Stomach (tissue), 9 donors: ENCODE data around the gene CDC16. TPM values are rescaled to one million over a fixed set of nuclear protein-coding genes. Genes with fewer than 3 reads are reported as not detected.

ENCODE experiments used
- DNase-seq, 2 donors: peaks; one replicate each; pipeline versions ENCODE4 v3.0.0 to v3.0.0-alpha.2; 2013 to 2019
- H3K27ac ChIP-seq, 5 donors: fragments of 200-600 bp in 4 of 5; sonication (generic) in 4 of 5; one replicate each; pipeline ENCODE4 v1.5.1; 2013 to 2019; ENCODE audit warnings: mild to moderate bottlenecking in 1 of 5, moderate library complexity in 1 of 5
- H3K27me3 ChIP-seq, 3 donors: fragments of 200-600 bp; sonication (generic); one replicate each; pipeline ENCODE4 v1.5.1; 2017 to 2019; ENCODE audit warnings: mixed run types in 1 of 3
- H3K36me3 ChIP-seq, 4 donors: fragments of 200-600 bp; sonication (generic); 1 replicate in 3 of 4; 2 replicates in 1 of 4; pipeline ENCODE4 v1.5.1; 2016 to 2019
- H3K4me1 ChIP-seq, 4 donors: fragments of 200-600 bp; sonication (generic); one replicate each; pipeline ENCODE4 v1.5.1; 2016 to 2019
- H3K4me3 ChIP-seq, 4 donors: fragments of 200-600 bp; sonication (generic) in 3 of 4; one replicate each; pipeline ENCODE4 v1.5.1; 2016 to 2019; ENCODE audit warnings: mild to moderate bottlenecking in 1 of 4
- H3K9me3 ChIP-seq, 4 donors: fragments of 200-600 bp; sonication (generic); one replicate each; pipeline ENCODE4 v1.5.1; 2016 to 2019
- EP300 ChIP-seq: sonication (generic); formaldehyde crosslinking; IDR thresholded peaks from one replicate; pipeline ENCODE4 v1.6.1; 2017; ENCODE audit warnings: antibody characterized with exemption
- POLR2A ChIP-seq, 4 donors: fragments of 450-650 bp; IDR thresholded peaks; one replicate each; pipeline ENCODE4 v1.6.1; 2016; ENCODE audit warnings: antibody characterized with exemption in 4 of 4, control low read depth in 2 of 4, mild to moderate bottlenecking in 1 of 4, moderate library complexity in 1 of 4
- POLR2AphosphoS5 ChIP-seq, 3 donors: sonication (generic); formaldehyde crosslinking; IDR thresholded peaks; one replicate each; pipeline ENCODE4 v1.6.1; 2016; ENCODE audit warnings: antibody characterized with exemption in 3 of 3
- WGBS, 5 donors: extraction: QIAGEN DNeasy Blood & Tissue Kit in 3 of 5; methylation state at CpG; one replicate each; pipeline versions ENCODE4 v1.1.5 to v1.1.7; 2013 to 2018; 5-methylcytosine and 5-hydroxymethylcytosine counted together
- intact Hi-C: fragments of 100-400 bp; cut with DNase I; formaldehyde crosslinking; loops from one replicate; pipeline ENCODE4 v1.15.1; 2023; ENCODE audit warnings: low total_unique reads
- polyA plus RNA-seq, 3 donors: library from polyadenylated mRNA; stranded (reverse); fragments of 200-250 nt; gene quantifications; one replicate each; pipeline ENCODE4 v1.2.3, GENCODE V29; 2013
- small RNA-seq, 4 donors: library from RNA; depleted of rRNA; stranded (forward); fragments of <200 nt; gene quantifications; one replicate each; pipeline ENCODE3, GENCODE V24; 2016
- total RNA-seq, 5 donors: library from RNA; depleted of rRNA; stranded (reverse); fragments of >200 nt; gene quantifications; one replicate each; pipeline versions ENCODE4 v1.1.0 to v1.2.3, GENCODE V29; 2014 to 2016
- TF ChIP-seq, protein P1 (sequence below), 7 experiments: fragments of 450-650 bp in 4 of 7; fragments of 200-600 bp in 3 of 7; sonication (generic) in 3 of 7; IDR thresholded peaks; one replicate each; pipeline ENCODE4 v1.5.1; 2016 to 2019; ENCODE audit warnings: antibody characterized with exemption in 7 of 7, control low read depth in 2 of 7, mild to moderate bottlenecking in 1 of 7
- donor health status: healthy with polysubstance abuse.
- donor health status: Bipolar disorder and iron deficiency.
- donor health status: healthy.

CDC16 gene
- total and polyA plus RNA-seq, 8 donors = 49.3 to 98.5 (median 67.0) TPM

GRCh38 chr13:114320065-114320464 is 85.4 kb downstream of the CDC16 start:
- intact Hi-C loops = no loop called here
- H3K4me1 ChIP-seq = peaks cover 30 to 57% (median 44%) of the 10 kb centered on the region in 4 donors
- H3K27ac ChIP-seq = peak overlapping the region in 1 of 5 donors; percentile 17
- H3K27me3 ChIP-seq = no peaks in the 10 kb centered on the region
- peaks cover 35 to 49% (median 44%) of the 10 kb centered on the region in 4 donors for H3K36me3 ChIP-seq
- no peak for DNase-seq
- H3K9me3 ChIP-seq = no peaks in the 10 kb centered on the region
- TF ChIP-seq POLR2AphosphoS5 (IDR thresholded peaks at IDR 0.05) (no peak), EP300 (no peak), POLR2A (IDR thresholded peaks at IDR 0.05) (no peak)
- TF ChIP-seq, protein P1, sequence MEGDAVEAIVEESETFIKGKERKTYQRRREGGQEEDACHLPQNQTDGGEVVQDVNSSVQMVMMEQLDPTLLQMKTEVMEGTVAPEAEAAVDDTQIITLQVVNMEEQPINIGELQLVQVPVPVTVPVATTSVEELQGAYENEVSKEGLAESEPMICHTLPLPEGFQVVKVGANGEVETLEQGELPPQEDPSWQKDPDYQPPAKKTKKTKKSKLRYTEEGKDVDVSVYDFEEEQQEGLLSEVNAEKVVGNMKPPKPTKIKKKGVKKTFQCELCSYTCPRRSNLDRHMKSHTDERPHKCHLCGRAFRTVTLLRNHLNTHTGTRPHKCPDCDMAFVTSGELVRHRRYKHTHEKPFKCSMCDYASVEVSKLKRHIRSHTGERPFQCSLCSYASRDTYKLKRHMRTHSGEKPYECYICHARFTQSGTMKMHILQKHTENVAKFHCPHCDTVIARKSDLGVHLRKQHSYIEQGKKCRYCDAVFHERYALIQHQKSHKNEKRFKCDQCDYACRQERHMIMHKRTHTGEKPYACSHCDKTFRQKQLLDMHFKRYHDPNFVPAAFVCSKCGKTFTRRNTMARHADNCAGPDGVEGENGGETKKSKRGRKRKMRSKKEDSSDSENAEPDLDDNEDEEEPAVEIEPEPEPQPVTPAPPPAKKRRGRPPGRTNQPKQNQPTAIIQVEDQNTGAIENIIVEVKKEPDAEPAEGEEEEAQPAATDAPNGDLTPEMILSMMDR (IDR thresholded peaks at IDR 0.05) = no peak
- H3K4me3 ChIP-seq = no peak overlapping the region

GRCh38 chr13:114321256-114321655 is 86.6 kb downstream of the CDC16 start:
- no peak overlapping the region for H3K4me3 ChIP-seq
- intact Hi-C loops = no loop called here
- 89 to 97% (median 94%) methylated on average over 3 of the region's 3 CpGs for WGBS, 5 donors
- no peak overlapping the region for H3K27ac ChIP-seq
- H3K4me1 ChIP-seq = peaks cover 22 to 57% (median 39%) of the 10 kb centered on the region in 4 donors
- no peaks in the 10 kb centered on the region for H3K9me3 ChIP-seq
- no peak for DNase-seq
- TF ChIP-seq, protein P1 (IDR thresholded peaks at IDR 0.05) = no peak
- no peak for TF ChIP-seq POLR2A (IDR thresholded peaks at IDR 0.05)
- TF ChIP-seq POLR2AphosphoS5 (IDR thresholded peaks at IDR 0.05) = no peak
- H3K36me3 ChIP-seq = peaks cover 35 to 59% (median 55%) of the 10 kb centered on the region in 4 donors
- H3K27me3 ChIP-seq = no peaks in the 10 kb centered on the region

Small RNA genes lying within 50 kb of the gene (small RNA-seq; reads per million reads assigned to genes)
- gene MIR4502 = 0 reads per million in 4 donors
- gene MIR548AR = 0 reads per million in 4 donors

Other genes starting within 250 kb of the CDC16 start
- gene RASA3, start 102.3 kb upstream of the CDC16 start, total RNA-seq = 10 to 100 TPM in 1 of 5 donors, 1 to 10 TPM in 4; 3.8 to 22.3 (median 6.4) TPM
- gene RASA3, start 102.3 kb upstream of the CDC16 start, polyA plus RNA-seq = 10 to 100 TPM in 2 of 3 donors, 1 to 10 TPM in 1; 3.7 to 11.8 (median 10.9) TPM
- gene CFAP97D2, start 55.6 kb upstream of the CDC16 start, total RNA-seq = not detected
- not detected for gene CFAP97D2, start 55.6 kb upstream of the CDC16 start, polyA plus RNA-seq
- gene UPF3A, start 46.7 kb downstream of the CDC16 start, total RNA-seq = 100 to 1,000 TPM in 1 of 5 donors, 10 to 100 TPM in 4; 20.4 to 186 (median 43.0) TPM
- gene UPF3A, start 46.7 kb downstream of the CDC16 start, polyA plus RNA-seq = 100 to 1,000 TPM in 1 of 3 donors, 10 to 100 TPM in 2; 39.5 to 136 (median 43.7) TPM
- gene CHAMP1, start 79.6 kb downstream of the CDC16 start, total RNA-seq = 10 to 100 TPM in 3 of 5 donors, 1 to 10 TPM in 2; 1.7 to 40.6 (median 12.8) TPM
- gene CHAMP1, start 79.6 kb downstream of the CDC16 start, polyA plus RNA-seq = 1 to 10 TPM; 3.8 to 6.3 (median 6.0) TPM